Gastroesophageal sphincter (tissue), 4 donors: ENCODE results near the gene SLC35F3. TPM values are rescaled to one million over a fixed set of nuclear protein-coding genes. Genes with fewer than 3 reads are reported as not detected.
"Not testable (repeated sequence)": the region's sequence is repeated elsewhere in the genome, so short reads cannot be mapped to it uniquely, and the experiment has no call there.

Experiments used
- ATAC-seq: fragments of 150-250 bp; one replicate; pipeline ENCODE4 v1.9.1; 2016; ENCODE audit warnings: mild to moderate bottlenecking, moderate library complexity
- H3K27ac ChIP-seq, 4 donors: fragments of 200-600 bp; sonication (generic) in 3 of 4; 1 replicate in 3 of 4; 2 replicates in 1 of 4; pipeline ENCODE4 v1.5.1; 2016 to 2019
- H3K27me3 ChIP-seq: fragments of 200-600 bp; sonication (generic); one replicate; pipeline ENCODE4 v1.5.1; 2019
- H3K36me3 ChIP-seq, 2 donors: fragments of 200-600 bp; sonication (generic); one replicate each; pipeline ENCODE4 v1.5.1; 2019; ENCODE audit warnings: control low read depth in 1 of 2
- H3K4me1 ChIP-seq, 3 donors: fragments of 200-600 bp; sonication (generic); 1 replicate in 2 of 3; 2 replicates in 1 of 3; pipeline ENCODE4 v1.5.1; 2016 to 2019; ENCODE audit warnings: control low read depth in 2 of 3
- H3K4me3 ChIP-seq, 2 donors: fragments of 200-600 bp; sonication (generic); one replicate each; pipeline ENCODE4 v1.5.1; 2019; ENCODE audit warnings: mild to moderate bottlenecking in 1 of 2, moderate library complexity in 1 of 2
- H3K9me3 ChIP-seq, 3 donors: fragments of 200-600 bp; sonication (generic); one replicate each; pipeline ENCODE4 v1.5.1; 2017 to 2019; ENCODE audit warnings: control low read depth in 2 of 3
- CTCF ChIP-seq, 4 experiments: fragments of 200-600 bp in 2 of 4; fragments of 450-650 bp in 2 of 4; sonication (generic) in 1 of 4; IDR thresholded peaks; one replicate each; pipeline ENCODE4 v1.5.1; 2017 to 2019; ENCODE audit warnings: antibody characterized with exemption in 4 of 4, mild to moderate bottlenecking in 2 of 4, moderate library complexity in 2 of 4
- EP300 ChIP-seq: sonication (generic); formaldehyde crosslinking; IDR thresholded peaks from one replicate; pipeline ENCODE4 v1.6.1; 2017; ENCODE audit warnings: antibody characterized with exemption, mild to moderate bottlenecking
- POLR2A ChIP-seq, 2 donors: fragments of 450-650 bp; IDR thresholded peaks; one replicate each; pipeline ENCODE4 v1.6.1; 2017; ENCODE audit warnings: antibody characterized with exemption in 2 of 2, mild to moderate bottlenecking in 2 of 2, moderate library complexity in 1 of 2
- POLR2AphosphoS5 ChIP-seq: sonication (generic); formaldehyde crosslinking; IDR thresholded peaks from one replicate; pipeline ENCODE4 v1.6.1; 2017; ENCODE audit warnings: antibody characterized with exemption
- WGBS, 2 donors: methylation state at CpG; one replicate each; pipeline ENCODE4 v1.1.5; 2018; ENCODE audit warnings: low coverage in 1 of 2; 5-methylcytosine and 5-hydroxymethylcytosine counted together
- total RNA-seq, 4 donors: library from RNA; depleted of rRNA; stranded (reverse); fragments of >200 nt; gene quantifications; one replicate each; pipeline ENCODE4 v1.1.0, GENCODE V29; 2016

Gene SLC35F3
- total RNA-seq, 4 donors from 2014 or later = 0.16 to 0.62 (median 0.54) TPM; not detected in 1

- Histone ChIP-seq H3K9me3 (peaks cover 0 to 7% (median 0%) of the 10 kb centered on the region in 3 donors), H3K4me1 (no peaks in the 10 kb centered on the region), H3K27me3 (peaks cover 12% of the 10 kb centered on the region), H3K27ac (no peak overlapping the region), H3K36me3 (no peaks in the 10 kb centered on the region), H3K4me3 (no peak overlapping the region)
- ATAC-seq = no peak
- TF ChIP-seq CTCF (IDR thresholded peaks at IDR 0.05) (no peak), POLR2AphosphoS5 (no peak), POLR2A (IDR thresholded peaks at IDR 0.05) (no peak), EP300 (no peak)
Measured at GRCh38 chr1:234240680-234241079, 336.2 kb downstream of the SLC35F3 start.

GRCh38 chr1:234241941-234242490, 337.5 kb downstream of the SLC35F3 start:
- Histone ChIP-seq H3K4me1 (no peaks in the 10 kb centered on the region), H3K4me3 (no peak overlapping the region), H3K9me3 (peaks cover 0 to 7% (median 0%) of the 10 kb centered on the region in 3 donors), H3K27ac (no peak overlapping the region), H3K36me3 (no peaks in the 10 kb centered on the region), H3K27me3 (peaks cover 12% of the 10 kb centered on the region)
- no peak for ATAC-seq
- WGBS, 2 donors = 84 to 97% methylated on average over 4 to 5 of the region's 5 CpGs
- TF ChIP-seq EP300 (no peak), POLR2A (IDR thresholded peaks at IDR 0.05) (no peak), POLR2AphosphoS5 (no peak), CTCF (IDR thresholded peaks at IDR 0.05) (no peak)

GRCh38 chr1:234243521-234244260, 339.2 kb downstream of the SLC35F3 start:
- no peaks in the 10 kb centered on the region for H3K4me1 ChIP-seq
- H3K9me3 ChIP-seq = peaks cover 0 to 7% (median 0%) of the 10 kb centered on the region in 3 donors
- no peaks in the 10 kb centered on the region for H3K36me3 ChIP-seq
- H3K27me3 ChIP-seq = peaks cover 12% of the 10 kb centered on the region
- H3K4me3 ChIP-seq = no peak overlapping the region
- H3K27ac ChIP-seq = no peak overlapping the region
- ATAC-seq = no peak
- TF ChIP-seq POLR2AphosphoS5 (no peak), CTCF (IDR thresholded peaks at IDR 0.05) (no peak), EP300 (no peak), POLR2A (IDR thresholded peaks at IDR 0.05) (no peak)
- 17 to 55% methylated on average over 1 to 3 of the region's 3 CpGs for WGBS, 2 donors

GRCh38 chr1:234244482-234244881, 340.0 kb downstream of the SLC35F3 start:
- TF ChIP-seq CTCF (IDR thresholded peaks at IDR 0.05) = no peak
- TF ChIP-seq EP300 = no peak
- TF ChIP-seq POLR2AphosphoS5 = no peak
- Histone ChIP-seq H3K27ac (no peak overlapping the region), H3K9me3 (peaks cover 0 to 7% (median 0%) of the 10 kb centered on the region in 3 donors), H3K36me3 (no peaks in the 10 kb centered on the region), H3K27me3 (peaks cover 12% of the 10 kb centered on the region), H3K4me3 (no peak overlapping the region), H3K4me1 (no peaks in the 10 kb centered on the region)
- ATAC-seq = no peak

- TF ChIP-seq EP300 (no peak), POLR2AphosphoS5 (no peak), CTCF (IDR thresholded peaks at IDR 0.05) (no peak), POLR2A (IDR thresholded peaks at IDR 0.05) (no peak)
Measured at GRCh38 chr1:234246638-234247116, 342.2 kb downstream of the SLC35F3 start.

GRCh38 chr1:234247746-234248145, 343.3 kb downstream of the SLC35F3 start:
- H3K4me1 ChIP-seq, ATAC-seq, H3K4me3 ChIP-seq, H3K27ac ChIP-seq, H3K9me3 ChIP-seq, H3K27me3 ChIP-seq, H3K36me3 ChIP-seq: not testable (repeated sequence)
- 100% methylated on average over 1 of the region's 4 CpGs for WGBS, 2 donors

More at GRCh38 chr1:234246638-234247116, 342.2 kb downstream of the SLC35F3 start:
- ATAC-seq = no peak
- Histone ChIP-seq H3K4me1 (no peaks in the 10 kb centered on the region), H3K36me3 (no peaks in the 10 kb centered on the region), H3K4me3 (no peak overlapping the region), H3K27me3 (peaks cover 6% of the 10 kb centered on the region), H3K9me3 (peaks cover 0 to 5% (median 0%) of the 10 kb centered on the region in 3 donors), H3K27ac (no peak overlapping the region)
- 79 to 80% methylated on average over 2 to 5 of the region's 5 CpGs for WGBS, 2 donors
